H9 (cell line): ENCODE measurements around the gene COX17. TPM values are rescaled to one million over a fixed set of nuclear protein-coding genes. Genes with fewer than 3 reads are reported as not detected.

Experiments
- DNase-seq: peaks from one replicate; pipeline ENCODE4 v3.0.0-alpha.2; 2017
- H2AFZ ChIP-seq: one replicate; pipeline ENCODE4 v1.6.1; 2013; ENCODE audit warnings: mild to moderate bottlenecking, low read length, control low read depth, moderate library complexity
- H2AK5ac ChIP-seq: 2 replicates; pipeline ENCODE4 v1.6.1; 2013; ENCODE audit warnings: low read length, control low read depth, mixed read lengths; ENCODE audit not compliant: insufficient read length
- H2BK120ac ChIP-seq: one replicate; pipeline ENCODE4 v1.6.1; 2013; ENCODE audit warnings: low read depth, mild to moderate bottlenecking, low read length, control low read depth, inconsistent platforms; ENCODE audit not compliant: poor library complexity, severe bottlenecking
- H2BK12ac ChIP-seq: 2 replicates; pipeline ENCODE4 v1.6.1; 2013; ENCODE audit warnings: low read length, control low read depth, mixed read lengths, low read depth; ENCODE audit not compliant: insufficient read length
- H2BK15ac ChIP-seq: 2 replicates; pipeline ENCODE4 v1.6.1; 2013; ENCODE audit warnings: low read depth, low read length, control low read depth
- H2BK20ac ChIP-seq: one replicate; pipeline ENCODE4 v1.6.1; 2013; ENCODE audit warnings: low read depth, mild to moderate bottlenecking, low read length, control low read depth, inconsistent platforms; ENCODE audit not compliant: poor library complexity, severe bottlenecking
- H2BK5ac ChIP-seq: 2 replicates; pipeline ENCODE4 v1.6.1; 2013; ENCODE audit warnings: low read length, control low read depth, mixed read lengths; ENCODE audit not compliant: insufficient read length
- H3K14ac ChIP-seq: 2 replicates; pipeline ENCODE4 v1.6.1; 2013; ENCODE audit warnings: low read length, control low read depth; ENCODE audit not compliant: insufficient read depth
- H3K18ac ChIP-seq: 2 replicates; pipeline ENCODE4 v1.6.1; 2013; ENCODE audit warnings: low read depth, mild to moderate bottlenecking, mixed read lengths, low read length, control low read depth; ENCODE audit not compliant: insufficient read length
- H3K23ac ChIP-seq: 2 replicates; pipeline ENCODE4 v1.6.1; 2013; ENCODE audit warnings: low read length, control low read depth, mixed read lengths, low read depth; ENCODE audit not compliant: insufficient read length
- H3K23me2 ChIP-seq: 2 replicates; pipeline ENCODE4 v1.6.1; 2013; ENCODE audit warnings: low read depth, mild to moderate bottlenecking, mixed read lengths, low read length, control low read depth; ENCODE audit not compliant: insufficient read length, poor library complexity, severe bottlenecking
- H3K27ac ChIP-seq: 2 replicates; pipeline ENCODE4 v1.5.1; 2013; ENCODE audit warnings: low read length, control low read depth, mixed read lengths, low read depth; ENCODE audit not compliant: insufficient read length
- H3K27me3 ChIP-seq: 2 replicates; pipeline ENCODE4 v1.6.1; 2013; ENCODE audit warnings: low read length, control low read depth, inconsistent platforms; ENCODE audit not compliant: insufficient read depth
- H3K4ac ChIP-seq: 2 replicates; pipeline ENCODE4 v1.6.1; 2013; ENCODE audit warnings: low read depth, mild to moderate bottlenecking, control low read depth, inconsistent platforms, low read length, moderate library complexity
- H3K4me1 ChIP-seq: 2 replicates; pipeline ENCODE4 v1.6.1; 2013; ENCODE audit warnings: low read length, control low read depth, inconsistent platforms; ENCODE audit not compliant: insufficient read depth
- H3K4me2 ChIP-seq: 2 replicates; pipeline ENCODE4 v1.6.1; 2013; ENCODE audit warnings: low read length, control low read depth, mixed read lengths; ENCODE audit not compliant: insufficient read length, insufficient read depth
- H3K56ac ChIP-seq: 2 replicates; pipeline ENCODE4 v1.6.1; 2013; ENCODE audit warnings: low read depth, mild to moderate bottlenecking, mixed read lengths, low read length, control low read depth; ENCODE audit not compliant: insufficient read length
- H3K79me1 ChIP-seq: 2 replicates; pipeline ENCODE4 v1.6.1; 2013; ENCODE audit warnings: low read depth, mild to moderate bottlenecking, moderate library complexity, low read length, control low read depth, inconsistent platforms; ENCODE audit not compliant: insufficient read depth, poor library complexity, severe bottlenecking
- H3K79me2 ChIP-seq: 2 replicates; pipeline ENCODE4 v1.6.1; 2013; ENCODE audit warnings: low read length, control low read depth, inconsistent platforms; ENCODE audit not compliant: insufficient read depth
- H3K9ac ChIP-seq: 2 replicates; pipeline ENCODE4 v1.6.1; 2013; ENCODE audit warnings: low read length, control low read depth, mixed read lengths; ENCODE audit not compliant: insufficient read length; ENCODE audit errors: extremely low read depth
- H3K9me3 ChIP-seq: one replicate; pipeline ENCODE4 v1.6.1; 2013; ENCODE audit warnings: low read depth, low read length, inconsistent platforms; ENCODE audit not compliant: control insufficient read depth
- H3T11ph ChIP-seq: one replicate; pipeline ENCODE4 v1.6.1; 2013; ENCODE audit warnings: mild to moderate bottlenecking, low read length, control low read depth, inconsistent platforms
- H4K20me1 ChIP-seq: one replicate; pipeline ENCODE4 v1.6.1; 2013; ENCODE audit not compliant: control insufficient read depth, insufficient read length, insufficient read depth
- H4K5ac ChIP-seq: 2 replicates; pipeline ENCODE4 v1.6.1; 2013; ENCODE audit warnings: low read depth, mild to moderate bottlenecking, mixed read lengths, low read length, control low read depth; ENCODE audit not compliant: insufficient read length
- H4K8ac ChIP-seq: replicated peaks from 2 replicates; pipeline ENCODE4 v1.6.1; 2013; ENCODE audit warnings: low read length, control low read depth, mixed read lengths, low read depth; ENCODE audit not compliant: insufficient read length
- H4K91ac ChIP-seq: 2 replicates; pipeline ENCODE4 v1.6.1; 2013; ENCODE audit warnings: low read depth, mild to moderate bottlenecking, moderate library complexity, mixed read lengths, low read length, control low read depth; ENCODE audit not compliant: insufficient read length
- H3K27ac Mint-ChIP-seq, 3 experiments: 2 replicates in 2 of 3; 3 replicates in 1 of 3; pipeline ENCODE4 v1.8.0; 2020 to 2021; ENCODE audit warnings: mixed read lengths in 3 of 3, mild to moderate bottlenecking in 1 of 3, moderate library complexity in 1 of 3
- H3K27me3 Mint-ChIP-seq: 2 replicates; pipeline ENCODE4 v1.8.0; 2021; ENCODE audit warnings: low read depth, mild to moderate bottlenecking, moderate library complexity, mixed read lengths
- H3K36me3 Mint-ChIP-seq, 3 experiments: 2 replicates in 2 of 3; 3 replicates in 1 of 3; pipeline ENCODE4 v1.8.0; 2020 to 2021; ENCODE audit warnings: low read depth in 3 of 3, mixed read lengths in 3 of 3; ENCODE audit not compliant: insufficient read depth in 1 of 3
- H3K4me1 Mint-ChIP-seq, 2 experiments: 2 replicates each; pipeline ENCODE4 v1.8.0; 2020; ENCODE audit warnings: mixed read lengths in 2 of 2
- H3K4me3 Mint-ChIP-seq, 2 experiments: 2 replicates in 1 of 2; 3 replicates in 1 of 2; pipeline ENCODE4 v1.8.0; 2020 to 2021; ENCODE audit warnings: mild to moderate bottlenecking in 2 of 2, mixed read lengths in 2 of 2, moderate library complexity in 1 of 2
- H3K9me3 Mint-ChIP-seq, 2 experiments: 2 replicates in 1 of 2; 3 replicates in 1 of 2; pipeline ENCODE4 v1.8.0; 2020; ENCODE audit warnings: mild to moderate bottlenecking in 2 of 2, mixed read lengths in 2 of 2, moderate library complexity in 1 of 2
- CTCF ChIP-seq: fragments of 200-600 bp; sonication (generic); conservative IDR thresholded peaks from 3 replicates; pipeline ENCODE4 v1.8.0; 2021; ENCODE audit warnings: antibody characterized with exemption, mild to moderate bottlenecking
- WGBS: extraction: QIAGEN DNeasy Blood & Tissue Kit; methylation state at CpG from one replicate; pipeline ENCODE4 v1.1.7; 2013; ENCODE audit warnings: missing lambda C conversion rate, low lambda C conversion rate, mixed read lengths; ENCODE audit not compliant: insufficient read length; ENCODE audit errors: extremely low coverage; 5-methylcytosine and 5-hydroxymethylcytosine counted together
- total RNA-seq: library from RNA; stranded (reverse); gene quantifications from 2 replicates; pipeline ENCODE4 v1.2.1, GENCODE V29; 2021

The COX17 gene
- total RNA-seq, 1 experiment from 2014 or later = 47.0 TPM

DNA sequence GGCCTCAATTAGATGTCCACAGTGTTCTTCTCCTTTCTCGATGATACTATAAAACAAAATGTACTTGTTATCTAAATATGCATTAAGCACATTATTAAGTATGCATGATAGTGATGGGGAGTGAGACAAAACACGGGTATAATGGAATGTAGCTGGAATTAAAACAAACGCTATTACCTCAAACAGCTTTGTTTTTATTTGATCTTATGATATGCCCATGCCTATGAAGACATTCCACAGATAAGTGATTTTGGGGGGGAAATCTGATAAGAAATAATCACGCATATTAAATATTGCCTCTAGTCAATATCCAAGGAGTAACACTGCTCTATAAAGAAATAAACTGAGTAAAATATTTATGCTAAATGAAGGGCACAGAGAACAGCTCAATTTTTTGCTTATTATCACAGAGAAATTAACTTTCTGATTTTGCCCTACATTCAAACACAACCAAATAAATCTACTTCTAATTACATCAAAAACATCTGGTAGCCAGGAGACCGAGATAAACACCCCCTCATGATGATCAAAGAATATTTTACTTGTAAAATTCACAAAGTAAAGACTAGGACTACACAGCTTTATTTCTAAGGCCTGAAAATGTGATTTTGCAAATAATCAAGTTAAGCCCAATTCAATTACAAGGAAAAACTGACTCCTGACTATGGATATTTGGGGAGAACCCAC, 1.9 kb downstream of the COX17 start:
- Mint-ChIP-seq H3K27me3 (no peaks in the 10 kb centered on the region), H3K4me1 (peaks cover 19 to 24% of the 10 kb centered on the region in 2 experiments), H3K4me3 (peak overlapping the region; percentile 86 to 96; a peak in 4 of 5 replicates), H3K27ac (no peak overlapping the region), H3K9me3 (no peaks in the 10 kb centered on the region), H3K36me3 (peaks cover 11 to 44% (median 42%) of the 10 kb centered on the region in 3 experiments)
- H3K56ac ChIP-seq = no peak overlapping the region
- no peak overlapping the region for H2BK12ac ChIP-seq
- no peak overlapping the region for H3K9ac ChIP-seq
- no peak overlapping the region for H4K5ac ChIP-seq
- no peak overlapping the region for H3K14ac ChIP-seq
- no peak for TF ChIP-seq CTCF
- no peak for DNase-seq
- no peak overlapping the region for H2BK20ac ChIP-seq
- no peak overlapping the region for H3K18ac ChIP-seq
- no peak overlapping the region for H2BK5ac ChIP-seq
- no CpG with 5 or more reads among the region's 5 CpGs for WGBS
- H3K27ac ChIP-seq = no peak overlapping the region
- H2AFZ ChIP-seq = no peak overlapping the region
- H3K79me1 ChIP-seq = no peaks in the 10 kb centered on the region
- H3K4ac ChIP-seq = no peak overlapping the region
- no peaks in the 10 kb centered on the region for H3K23me2 ChIP-seq
- no peak overlapping the region for H4K8ac ChIP-seq
- H3K23ac ChIP-seq = no peak overlapping the region
- H3K4me1 ChIP-seq = no peaks in the 10 kb centered on the region
- no peak overlapping the region for H2BK15ac ChIP-seq
- H2BK120ac ChIP-seq = no peak overlapping the region
- peaks cover 5% of the 10 kb centered on the region; the same call in 1 of the 2 replicates for H3K79me2 ChIP-seq
- H3K4me2 ChIP-seq = peak overlapping the region; percentile 97
- no peaks in the 10 kb centered on the region for H3K27me3 ChIP-seq
- H3T11ph ChIP-seq = no peak overlapping the region
- no peak overlapping the region for H2AK5ac ChIP-seq
- H4K20me1 ChIP-seq = no peaks in the 10 kb centered on the region
- H4K91ac ChIP-seq = no peak overlapping the region
- no peaks in the 10 kb centered on the region for H3K9me3 ChIP-seq
